HK-2 (cell line): ENCODE results near the gene CRYGC.
"Not testable (repeated sequence)": the region's sequence is repeated elsewhere in the genome, so short reads cannot be mapped to it uniquely, and the experiment has no call there.

ENCODE experiments used
- DNase-seq: peaks from one replicate; pipeline ENCODE4 v3.0.0-alpha.2; 2018; ENCODE audit not compliant: unreplicated experiment

Gene CRYGC, protein sequence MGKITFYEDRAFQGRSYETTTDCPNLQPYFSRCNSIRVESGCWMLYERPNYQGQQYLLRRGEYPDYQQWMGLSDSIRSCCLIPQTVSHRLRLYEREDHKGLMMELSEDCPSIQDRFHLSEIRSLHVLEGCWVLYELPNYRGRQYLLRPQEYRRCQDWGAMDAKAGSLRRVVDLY

DNA sequence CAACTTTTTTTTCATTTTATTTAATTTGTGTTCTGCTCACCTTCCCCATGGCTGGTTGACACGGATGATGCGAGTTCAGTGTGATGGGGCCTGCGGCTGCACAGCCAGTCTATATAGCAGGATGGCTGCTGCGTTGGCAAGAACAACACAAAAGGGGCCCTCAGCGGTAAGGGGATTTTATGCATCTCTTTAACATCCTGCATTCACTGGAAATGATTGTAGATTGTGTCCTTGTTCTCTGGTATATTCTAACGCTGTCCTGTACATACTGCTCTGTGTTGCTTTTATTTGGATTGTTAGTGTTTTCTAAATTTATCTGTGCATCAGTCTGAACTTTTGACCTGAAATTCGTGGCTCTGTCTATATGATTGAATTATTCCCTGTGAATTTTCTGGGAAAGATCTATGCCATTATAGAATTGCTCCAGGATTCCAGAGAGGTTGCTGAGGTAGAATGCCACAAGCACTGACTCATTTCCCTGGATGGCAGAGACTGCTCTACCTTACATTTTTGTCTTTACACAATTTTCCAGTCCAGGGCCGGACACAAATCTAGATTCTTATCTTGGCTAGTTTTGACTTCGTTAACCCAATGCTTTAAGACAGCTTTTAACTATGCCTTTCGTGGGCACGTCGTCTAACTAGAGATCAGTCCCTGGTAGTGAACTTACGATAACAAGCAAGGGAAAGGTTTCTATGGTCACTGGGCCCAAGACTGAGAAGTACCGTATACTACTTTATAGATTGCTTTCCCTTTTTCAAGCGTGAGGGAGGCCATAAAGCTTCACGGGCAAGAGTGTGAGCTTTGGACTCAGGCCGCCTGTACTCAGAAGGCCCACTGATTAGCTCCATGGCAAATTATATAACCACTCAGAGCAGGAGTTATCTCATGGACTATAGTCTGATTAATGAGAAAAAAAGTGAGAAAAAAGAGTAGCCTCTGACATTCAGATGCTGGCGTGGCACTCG, at the start of gene CRYGC:
Gene CRYGC, minus strand, starts transcription at position 85 of the 968 bp plus-strand sequence. Its CDS starts 36 bp downstream, at position 49.
- no peak for DNase-seq

- DNase-seq: peak; percentile 21
Observed at GRCh38 chr2:208179028-208179609, 49.5 kb upstream of the CRYGC start.

DNA sequence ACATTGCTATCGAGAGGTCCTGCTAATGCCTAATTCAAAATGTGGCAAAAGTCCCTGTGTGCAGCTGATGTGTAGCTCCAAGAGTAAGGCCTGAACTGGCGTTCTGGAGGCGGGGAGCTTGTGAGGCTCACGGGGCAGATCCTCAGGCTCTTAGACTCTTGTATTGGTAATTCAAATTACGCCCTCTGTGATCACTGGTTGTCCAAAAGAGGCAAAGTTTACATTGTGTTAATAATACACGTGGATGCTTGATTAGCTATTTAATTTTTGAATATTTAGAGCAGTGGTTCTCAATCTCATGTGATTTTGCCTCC, 46.2 kb upstream of the CRYGC start:
- DNase-seq: no peak

DNA sequence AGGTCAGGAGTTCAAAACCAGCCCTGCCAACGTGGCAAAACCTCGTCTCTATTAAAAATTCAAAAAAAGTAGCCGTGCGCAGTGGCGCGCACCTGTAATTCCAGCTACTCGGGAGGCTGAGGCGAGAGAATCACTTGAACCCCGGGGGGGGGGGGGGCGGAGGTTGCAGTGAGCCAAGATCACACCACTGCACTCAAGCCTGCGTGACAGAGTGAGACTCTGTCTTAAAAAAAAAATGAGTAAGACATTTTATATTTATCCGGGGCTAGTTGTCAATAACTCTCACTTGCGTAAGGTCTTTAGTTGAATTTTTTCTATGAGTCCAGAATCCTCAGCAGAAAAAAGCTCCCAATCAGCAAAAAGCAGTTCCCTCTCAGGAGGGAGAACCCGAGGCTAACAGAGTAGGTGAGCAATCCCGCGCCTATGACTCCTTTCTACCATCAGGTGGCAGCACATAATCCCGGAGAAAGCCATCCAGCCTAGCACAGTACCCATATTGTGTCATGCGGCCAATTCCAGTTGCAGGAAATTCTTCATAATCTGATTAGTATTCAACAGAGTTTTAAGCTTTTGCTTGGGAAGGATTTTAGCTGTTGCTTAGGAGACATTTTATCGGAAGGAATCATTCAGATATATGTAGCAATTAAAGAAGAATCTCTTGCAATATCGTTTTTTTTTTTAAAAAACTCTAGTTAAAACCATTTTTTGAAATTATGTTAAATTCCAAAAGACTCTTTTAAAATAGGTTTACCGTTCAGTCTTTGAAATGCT, 45.6 kb upstream of the CRYGC start:
- peak; percentile 71 for DNase-seq

DNA sequence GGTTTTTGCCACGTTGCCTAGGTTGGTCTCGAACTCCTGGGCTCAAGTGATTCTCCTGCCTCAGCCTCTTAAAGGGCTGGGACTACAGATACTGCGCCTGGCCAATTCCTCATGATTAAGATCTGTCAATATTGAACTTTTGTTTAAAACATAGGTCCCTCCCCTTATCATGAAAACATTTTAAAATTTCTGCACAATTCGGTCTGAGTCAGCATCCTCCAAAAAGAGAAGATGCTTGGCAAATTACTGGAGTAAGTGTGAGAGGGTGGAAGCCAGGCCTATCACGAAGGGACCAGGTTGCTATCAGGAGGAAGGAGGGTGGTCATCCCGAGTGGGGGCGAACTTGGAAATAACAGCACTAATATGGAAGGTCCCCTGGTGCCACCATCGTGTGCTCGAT, 44.5 kb upstream of the CRYGC start:
- DNase-seq: no peak

GRCh38 chr2:208172125-208172524, 42.5 kb upstream of the CRYGC start:
- DNase-seq: no peak

GRCh38 chr2:208164951-208165755, 35.5 kb upstream of the CRYGC start:
- no peak for DNase-seq

DNA sequence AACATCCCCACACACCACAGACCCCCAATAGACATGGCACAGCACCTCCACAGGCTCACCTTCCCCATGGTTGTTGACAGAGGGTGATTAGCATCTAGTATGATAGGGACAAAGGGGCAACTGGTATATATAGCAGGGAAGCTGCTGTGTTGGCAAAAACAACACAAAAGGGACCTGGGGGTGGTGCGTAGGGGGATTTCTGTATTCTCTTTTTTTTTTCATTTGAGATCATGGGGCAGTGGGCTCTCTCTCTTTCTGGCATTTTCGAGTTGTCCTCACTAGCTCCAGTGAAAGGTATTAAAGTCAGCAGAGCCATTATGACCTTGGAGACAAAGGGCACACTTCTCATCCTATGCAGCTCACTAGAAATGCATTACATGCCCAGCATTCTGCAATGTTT, 33.9 kb upstream of the CRYGC start, which contains the start of gene CRYGA:
Gene CRYGA, minus strand, starts transcription at position 101 of the 400 bp plus-strand sequence. Its CDS starts 33 bp downstream, at position 68.
- DNase-seq: no peak

DNA sequence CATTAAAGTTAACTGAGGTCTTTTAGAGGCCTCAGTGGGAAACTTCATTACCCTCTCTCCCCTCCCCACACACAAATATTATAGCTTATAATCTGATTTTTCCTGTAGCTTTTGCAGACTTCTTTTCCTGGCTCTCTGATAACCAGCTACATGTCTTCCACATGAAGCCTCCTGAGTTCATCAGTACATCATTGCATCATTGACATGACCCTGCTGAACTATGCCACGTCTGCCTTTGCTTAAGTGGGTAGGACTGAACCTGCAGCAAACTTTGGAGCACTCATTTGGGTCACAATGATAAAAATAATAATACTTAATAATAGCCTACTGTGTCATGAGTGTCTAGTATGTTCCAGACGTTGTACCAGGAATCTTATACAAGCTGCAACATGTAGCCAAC, 26.8 kb upstream of the CRYGC start:
- no peak for DNase-seq

DNA sequence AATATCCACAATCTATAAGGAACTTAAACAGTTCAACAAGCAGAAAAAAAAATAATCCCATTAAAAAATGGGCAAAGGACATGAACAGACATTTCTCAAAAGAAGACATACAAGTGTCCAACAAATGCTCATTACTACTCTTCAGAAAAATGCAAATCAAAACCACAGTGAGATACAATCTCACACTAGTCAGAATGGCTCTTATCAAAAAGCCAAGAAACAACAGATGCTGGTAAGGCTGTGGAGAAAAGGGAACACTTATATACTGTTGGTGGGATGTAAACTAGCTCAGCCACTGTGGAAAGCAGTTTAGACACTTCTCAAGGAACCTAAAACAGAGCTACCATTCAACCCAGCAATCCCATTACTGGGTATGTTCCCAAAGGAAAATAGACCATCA, 23.5 kb upstream of the CRYGC start:
- no peak for DNase-seq

DNA sequence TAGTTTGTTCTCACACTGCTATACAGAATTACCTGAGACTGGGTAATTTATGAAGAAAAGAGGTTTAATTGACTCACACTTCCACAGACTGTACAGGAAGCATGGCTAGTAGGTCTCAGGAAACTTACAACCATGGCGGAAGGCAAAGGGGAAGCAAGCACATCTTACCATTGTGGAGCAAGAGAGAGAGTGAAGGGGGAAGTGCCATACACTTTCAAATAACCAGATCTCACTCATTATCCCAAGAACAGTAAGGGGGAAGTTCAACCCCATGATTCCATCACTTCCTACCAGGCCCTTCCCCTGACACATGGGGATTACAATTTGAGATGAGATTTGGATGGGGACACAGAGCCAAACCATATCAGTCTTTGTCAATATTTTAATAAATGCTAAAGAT, 21.3 kb upstream of the CRYGC start:
- DNase-seq: no peak

DNA sequence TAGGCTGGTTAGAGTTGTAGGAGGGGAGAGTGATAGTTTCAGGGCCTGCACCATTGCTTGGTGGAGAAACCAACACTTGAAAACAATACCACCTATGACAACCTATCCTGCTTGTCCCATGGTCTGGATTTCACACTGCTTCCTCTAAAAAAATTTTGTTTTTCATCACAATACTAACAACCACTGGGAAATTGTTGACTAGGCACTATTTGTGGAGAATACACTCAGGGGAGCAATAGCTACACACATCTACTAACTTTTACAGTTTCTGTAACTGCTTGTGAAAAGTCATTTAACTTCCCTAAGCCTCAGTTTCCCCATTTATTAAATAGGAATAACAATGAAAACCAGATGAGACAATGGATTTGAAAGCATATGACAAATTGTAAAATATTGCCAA, 20.5 kb upstream of the CRYGC start:
- no peak for DNase-seq

DNA sequence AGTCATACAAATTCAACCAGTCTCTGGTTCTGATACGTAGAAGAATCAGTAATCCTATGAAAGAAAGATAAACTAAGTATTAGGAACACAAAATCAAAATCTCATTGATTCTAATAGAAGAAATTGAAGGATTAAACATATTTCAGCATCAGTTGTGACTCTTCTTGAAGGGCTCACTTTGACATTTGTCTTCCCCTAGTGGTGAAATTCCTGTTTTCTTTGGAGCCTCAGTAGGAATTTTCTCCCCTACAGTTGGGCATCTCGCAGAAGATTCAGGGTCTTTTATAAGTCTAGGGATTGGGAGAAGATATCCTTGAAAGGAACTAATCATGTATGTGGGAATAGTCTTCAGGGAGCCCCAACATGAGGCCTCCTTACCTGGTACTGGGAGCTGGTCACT, 19.2 kb upstream of the CRYGC start:
- DNase-seq: no peak

DNA sequence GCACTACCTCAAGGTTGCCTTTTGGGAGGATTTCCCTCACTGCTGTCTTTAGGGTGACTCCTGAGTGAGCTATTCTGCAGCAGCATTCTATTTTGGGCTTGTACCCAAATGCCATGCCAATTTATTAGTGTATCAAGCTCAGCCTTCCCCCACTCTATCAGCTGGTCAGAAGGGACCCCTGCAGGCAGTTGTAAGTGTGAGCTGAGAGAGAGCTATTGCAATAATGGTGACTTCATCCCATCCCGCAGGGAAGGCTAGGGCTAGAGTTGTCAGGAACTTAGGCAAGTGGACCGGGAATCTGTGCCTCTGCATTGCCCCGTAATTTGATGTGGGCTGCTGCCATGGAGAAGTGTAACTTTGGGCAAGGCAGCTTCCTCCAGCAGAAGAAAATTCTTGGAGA, 18.1 kb upstream of the CRYGC start:
- no peak for DNase-seq

DNA sequence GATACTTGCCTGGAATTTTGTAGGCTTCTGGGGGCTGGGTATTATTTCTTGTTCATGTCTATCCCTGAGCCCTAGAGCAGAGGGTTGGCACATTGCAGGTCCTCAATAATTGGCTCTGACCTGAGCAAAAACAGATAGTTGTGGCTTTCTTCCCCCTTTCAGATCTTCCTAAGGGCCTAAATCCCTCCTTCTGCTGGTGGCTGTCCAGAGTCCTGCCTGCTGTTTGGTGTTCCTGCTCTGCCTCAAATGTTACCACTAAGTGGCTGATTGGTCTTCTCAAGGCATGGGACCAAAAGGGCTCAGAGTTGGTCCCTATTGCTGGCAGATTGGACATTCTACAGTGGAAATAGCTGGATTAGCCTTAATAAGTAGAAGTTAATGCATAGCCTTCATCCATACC, 17.4 kb upstream of the CRYGC start:
- DNase-seq: no peak

- DNase-seq: no peak
Observed at GRCh38 chr2:208146006-208146405, 16.4 kb upstream of the CRYGC start, which contains the start of gene CRYGB. TSS of gene CRYGB (minus strand) at chr2:208146158. CDS start at chr2:208146120, 38 bp downstream.

DNA sequence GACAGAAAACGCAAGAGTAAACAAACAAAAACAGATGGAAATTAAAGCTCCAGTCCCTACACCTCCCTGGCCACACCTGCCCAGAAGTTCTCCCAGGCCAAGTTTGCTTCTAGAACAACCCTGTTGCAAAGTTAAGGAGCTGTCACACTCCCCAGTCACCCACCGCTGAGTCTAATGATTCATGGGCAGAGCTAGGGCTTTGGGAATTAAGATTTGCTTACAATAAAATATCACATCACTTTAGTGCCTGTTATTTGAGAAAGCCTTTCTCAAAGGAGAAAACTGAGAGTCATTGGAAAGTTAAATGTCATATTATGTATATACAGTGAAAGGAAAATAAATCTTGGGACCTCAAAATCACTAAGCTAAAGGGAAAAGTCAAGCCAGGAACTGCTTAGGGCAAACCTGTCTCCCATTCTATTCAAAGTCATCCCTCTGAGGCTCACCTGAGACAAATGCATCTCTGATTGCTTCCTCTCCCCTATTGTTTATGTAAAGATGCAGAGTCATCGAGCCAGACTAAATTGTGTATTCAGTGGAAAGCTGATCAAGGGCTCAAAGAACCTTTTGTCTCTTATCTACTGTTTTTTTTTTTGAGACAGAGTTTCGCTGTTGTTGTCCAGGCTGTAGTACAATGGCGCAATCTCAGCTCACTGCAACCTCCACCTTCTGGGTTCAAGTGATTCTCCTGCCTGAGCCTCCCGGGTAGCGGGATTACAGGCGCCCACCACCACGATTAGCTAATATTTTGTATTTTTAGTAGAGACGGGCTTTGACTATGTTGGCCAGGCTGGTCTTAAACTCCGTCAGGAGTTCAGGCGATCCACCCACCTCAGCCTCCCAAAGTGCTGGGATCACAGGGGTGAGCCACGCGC, 13.5 kb upstream of the CRYGC start:
- no peak for DNase-seq

DNA sequence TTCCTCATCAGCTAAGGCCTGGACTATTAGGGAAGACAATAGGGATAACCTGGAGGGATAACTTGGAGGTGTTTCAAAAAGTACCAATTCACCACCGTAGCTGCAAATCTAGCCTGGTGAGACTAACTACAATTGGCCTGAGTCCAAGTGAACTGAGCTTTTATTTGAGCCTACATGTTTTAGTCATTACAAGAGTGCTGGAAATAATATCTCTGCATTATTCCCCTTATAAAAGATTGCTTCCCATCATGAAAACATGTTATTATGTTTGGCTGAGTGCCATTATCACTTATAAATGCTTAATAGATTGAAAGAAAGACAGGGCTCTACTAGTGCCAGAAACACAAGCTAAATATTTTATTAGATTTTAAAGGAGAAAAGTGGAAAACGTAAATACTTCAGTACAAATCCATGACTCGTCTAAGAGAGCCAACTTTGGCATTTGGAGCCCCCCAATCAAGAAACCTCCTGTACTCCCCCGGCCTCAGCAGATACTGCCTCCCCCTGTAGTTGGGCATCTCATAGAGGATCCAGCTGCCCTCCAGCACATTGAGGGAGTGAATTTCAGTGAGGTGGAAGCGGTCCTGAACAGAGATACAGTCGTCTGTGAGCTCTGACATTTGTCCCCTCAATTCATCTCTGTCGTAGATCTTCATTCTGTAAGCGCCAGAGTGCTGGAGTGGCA, 12.8 kb upstream of the CRYGC start:
- no peak for DNase-seq

GRCh38 chr2:208139447-208139846, 9.8 kb upstream of the CRYGC start:
- no peak for DNase-seq

GRCh38 chr2:208138334-208138733, 8.7 kb upstream of the CRYGC start:
- DNase-seq: not testable (repeated sequence)
